ENCODE measurements around the gene MX1. TPM values are rescaled to one million over a fixed set of nuclear protein-coding genes. Genes with fewer than 3 reads are reported as not detected.
"Not testable (repeated sequence)": the region's sequence is repeated elsewhere in the genome, so short reads cannot be mapped to it uniquely, and the experiment has no call there.

Gene MX1
- total RNA-seq, 1 donor from 2014 or later, result 35.1 TPM

- no peak for DNase-seq (ENCODE audit: low spot score)
These were observed 18.2 kb upstream of the MX1 start for GRCh38 chr21:41407541-41408460.

GRCh38 chr21:41410361-41410760 lies 15.7 kb upstream of the MX1 start:
- DNase-seq (ENCODE audit: low spot score), result no peak

GRCh38 chr21:41410767-41411448 lies 15.1 kb upstream of the MX1 start:
- no peak for DNase-seq (ENCODE audit: low spot score)

GRCh38 chr21:41411449-41412089 lies 14.5 kb upstream of the MX1 start:
- no peak for DNase-seq (ENCODE audit: low spot score)

GRCh38 chr21:41417505-41417904 lies 8.5 kb upstream of the MX1 start:
- not testable (repeated sequence) for DNase-seq (ENCODE audit: low spot score)

- no peak for DNase-seq (ENCODE audit: low spot score)
These were observed 7.6 kb upstream of the MX1 start for GRCh38 chr21:41418393-41418792.

GRCh38 chr21:41418956-41419680 lies 6.9 kb upstream of the MX1 start:
- DNase-seq (ENCODE audit: low spot score), result no peak

- peak; percentile 86 for DNase-seq (ENCODE audit: low spot score)
These were observed 5.8 kb upstream of the MX1 start for GRCh38 chr21:41419921-41420862.

GRCh38 chr21:41420998-41421397 lies 5.0 kb upstream of the MX1 start:
- peak; percentile 38 for DNase-seq (ENCODE audit: low spot score)

GRCh38 chr21:41422546-41423304 lies 3.3 kb upstream of the MX1 start:
- no peak for DNase-seq (ENCODE audit: low spot score)

GRCh38 chr21:41423305-41423636 lies 2.8 kb upstream of the MX1 start:
- not testable (repeated sequence) for DNase-seq (ENCODE audit: low spot score)

- no peak for DNase-seq (ENCODE audit: low spot score)
These were observed 468 bp upstream of the MX1 start for GRCh38 chr21:41425588-41425953.

- DNase-seq (ENCODE audit: low spot score), result no peak
These were observed 801 bp downstream of the MX1 start for GRCh38 chr21:41426676-41427404.

GRCh38 chr21:41427556-41427955 lies 1.5 kb downstream of the MX1 start:
- DNase-seq (ENCODE audit: low spot score), result no peak

- no peak for DNase-seq (ENCODE audit: low spot score)
These were observed 2.3 kb downstream of the MX1 start for GRCh38 chr21:41428311-41428710.

- no peak for DNase-seq (ENCODE audit: low spot score)
These were observed 2.8 kb downstream of the MX1 start for GRCh38 chr21:41428847-41429246.

GRCh38 chr21:41429305-41429704 lies 3.3 kb downstream of the MX1 start:
- no peak for DNase-seq (ENCODE audit: low spot score)

GRCh38 chr21:41429925-41430491 lies 4.0 kb downstream of the MX1 start:
- DNase-seq (ENCODE audit: low spot score), result no peak

Measured in mucosa of gallbladder (tissue), 1 donor.